HG03045 (cell line): ENCODE results near the gene CDT1.

Experiments used
- ATAC-seq: cut with Tn5 transposase; IDR thresholded peaks from one replicate; pipeline ENCODE4 v1.9.1; 2021; ENCODE audit warnings: mild to moderate bottlenecking, moderate library complexity; ENCODE audit not compliant: unreplicated experiment

CDT1 gene

DNA sequence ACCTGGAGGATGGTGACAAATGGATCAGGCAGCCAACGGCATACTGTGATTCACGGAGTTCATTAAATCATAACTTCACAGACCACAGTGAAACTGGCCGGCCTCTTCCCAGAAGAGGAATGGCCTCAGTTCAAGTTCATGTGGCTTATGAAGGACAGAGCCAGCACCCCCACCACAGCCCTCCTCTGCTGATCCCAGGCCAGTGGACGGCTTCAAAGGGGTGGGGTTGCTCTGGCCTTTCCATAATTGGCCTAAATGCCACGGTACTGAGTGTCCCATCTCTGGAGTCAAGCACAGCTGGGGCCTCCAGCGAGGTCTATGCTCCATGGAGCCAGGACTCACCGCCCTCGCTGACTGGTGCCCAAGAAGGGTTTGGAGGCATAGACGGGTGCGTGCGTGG, 31.8 kb downstream of the CDT1 start:
- ATAC-seq, result no peak

DNA sequence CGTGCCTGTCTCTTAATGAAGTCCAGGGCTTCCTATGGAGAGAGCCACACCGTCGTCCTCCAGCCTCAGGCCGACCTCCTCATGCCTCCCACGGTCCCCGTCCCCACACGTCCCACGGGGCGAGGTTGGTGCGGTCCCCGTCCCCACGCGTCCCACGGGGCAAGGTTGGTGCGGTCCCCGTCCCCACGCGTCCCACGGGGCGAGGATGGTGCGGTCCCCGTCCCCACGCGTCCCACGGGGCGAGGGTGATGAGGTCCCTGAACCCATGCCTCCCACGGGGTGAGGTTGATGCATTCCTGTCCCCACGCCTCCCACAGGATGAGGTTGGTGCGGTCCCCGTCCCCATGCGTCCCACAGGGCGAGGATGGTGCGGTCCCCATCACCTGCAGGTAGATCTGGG, 32.2 kb downstream of the CDT1 start:
- ATAC-seq, result no peak

DNA sequence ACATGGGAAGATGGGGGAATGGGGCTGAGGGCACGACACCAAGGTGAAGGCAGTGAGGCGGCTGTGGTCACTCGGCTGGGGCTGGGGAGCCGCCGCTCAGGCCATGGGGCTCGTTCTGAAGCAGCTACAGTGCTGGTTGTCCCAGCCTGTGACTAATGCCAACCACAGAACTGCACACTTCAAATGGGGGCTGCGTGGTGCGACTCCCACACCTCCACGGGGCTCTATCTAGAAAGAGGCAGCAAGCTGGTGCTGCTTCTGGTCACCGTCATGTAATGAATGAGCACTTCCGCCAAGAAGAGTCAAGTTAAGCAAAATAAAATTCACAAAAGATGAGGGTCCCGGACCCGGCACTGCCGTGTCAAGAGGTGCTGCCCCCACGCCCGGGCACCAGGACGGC, 33.2 kb downstream of the CDT1 start:
- no peak for ATAC-seq

DNA sequence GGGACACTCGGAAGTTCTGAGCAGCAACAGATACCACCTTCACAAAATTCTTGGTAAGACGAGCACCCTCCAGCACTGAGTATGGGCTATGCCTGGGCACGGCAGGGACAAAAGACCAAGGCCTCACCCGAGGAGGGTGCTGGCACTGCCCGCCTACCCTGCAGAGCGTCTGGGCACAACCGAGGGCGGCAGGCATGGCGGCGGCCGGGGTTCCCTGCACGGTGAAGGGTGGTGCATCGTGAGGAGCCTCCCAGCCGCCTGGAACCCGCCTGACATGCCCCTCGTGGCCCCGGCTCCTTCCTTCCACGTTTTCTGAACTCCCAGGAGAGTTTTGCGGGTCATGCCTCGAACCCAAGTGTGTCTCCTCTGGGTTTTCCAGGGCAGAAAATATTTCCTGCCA, 34.2 kb downstream of the CDT1 start:
- ATAC-seq, result no peak

DNA sequence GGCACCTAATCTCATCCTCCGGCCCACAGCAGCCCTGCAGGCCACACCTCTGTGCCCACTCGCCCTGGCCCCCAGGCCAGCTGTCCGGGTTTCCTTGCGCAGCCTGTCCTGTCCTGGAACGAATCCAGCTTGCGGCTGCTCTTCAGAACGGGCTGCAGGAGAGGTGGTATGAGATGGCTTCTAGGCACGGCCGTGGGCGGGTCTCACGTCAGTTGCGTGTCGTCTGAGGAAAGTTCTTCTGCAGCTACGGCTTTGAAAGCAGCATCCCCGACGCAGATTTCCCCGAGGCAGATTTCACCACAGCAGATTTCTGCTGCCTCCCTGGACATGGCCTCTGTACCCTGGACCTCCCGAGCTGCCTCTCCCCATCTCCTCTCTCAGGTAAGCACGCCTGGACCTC, 35.0 kb downstream of the CDT1 start:
- ATAC-seq, result no peak

DNA sequence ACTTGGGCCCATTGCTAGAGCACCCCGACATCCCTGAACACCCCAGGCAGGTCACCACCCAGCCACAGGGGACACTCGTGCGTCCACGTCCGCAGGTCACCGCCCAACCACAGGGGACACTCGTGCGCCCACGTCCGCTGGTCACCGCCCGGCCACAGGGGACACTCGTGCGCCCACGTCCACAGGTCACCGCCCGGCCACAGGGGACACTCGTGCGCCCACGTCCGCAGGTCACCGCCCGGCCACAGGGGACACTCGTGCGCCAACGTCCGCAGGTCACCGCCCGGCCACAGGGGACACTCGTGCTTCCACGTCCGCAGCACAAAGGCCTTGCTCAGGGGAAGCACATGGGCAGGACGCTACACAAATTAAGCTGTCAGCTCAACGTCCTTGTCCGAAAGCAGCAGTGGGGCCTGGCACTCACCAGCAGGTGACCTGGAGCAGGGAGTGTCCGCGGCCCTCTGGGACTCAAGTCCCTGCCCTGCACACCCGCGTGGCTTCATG, 35.5 kb downstream of the CDT1 start:
- ATAC-seq, result no peak

DNA sequence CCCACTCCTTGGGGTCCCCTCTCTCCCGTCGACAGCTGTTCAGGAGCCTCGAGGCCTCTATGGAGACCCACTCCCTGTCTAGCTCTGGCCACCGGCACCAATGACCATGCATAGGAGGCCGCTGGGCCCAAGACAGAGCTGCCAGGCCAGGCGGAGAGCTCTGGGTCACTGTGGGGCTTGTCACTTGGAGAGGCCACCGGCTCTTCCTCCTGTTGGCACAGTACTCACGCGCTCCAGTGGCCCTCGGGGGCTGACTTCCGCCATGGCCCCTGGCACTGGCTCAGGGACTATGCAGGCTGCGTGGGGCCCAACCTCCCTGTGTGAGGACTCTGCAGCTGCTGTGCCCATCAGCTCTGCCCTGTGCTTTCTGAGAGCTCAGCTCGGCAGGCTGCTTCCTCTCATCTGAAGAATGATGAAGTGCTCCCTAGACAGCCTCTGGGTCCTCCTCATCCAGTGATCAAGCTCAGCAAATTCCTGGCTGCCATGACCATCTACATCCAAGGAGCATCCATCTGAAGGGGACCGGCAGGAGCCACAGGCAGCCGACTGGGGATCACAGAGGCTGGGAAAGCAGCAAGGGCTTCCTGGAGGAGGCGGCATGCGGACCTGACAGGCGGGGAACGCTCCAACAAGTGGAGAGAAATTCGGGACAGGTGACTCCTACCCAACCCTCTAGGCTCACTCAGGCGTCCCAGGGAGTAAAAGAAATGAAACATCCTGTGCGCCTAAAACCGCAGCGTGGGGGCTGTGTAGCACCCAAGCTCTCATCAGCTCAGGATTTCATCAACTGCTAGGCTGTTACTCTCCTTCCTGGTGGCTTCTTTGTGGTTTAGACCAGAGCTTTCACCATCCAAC, 36.4 kb downstream of the CDT1 start:
- no peak for ATAC-seq

DNA sequence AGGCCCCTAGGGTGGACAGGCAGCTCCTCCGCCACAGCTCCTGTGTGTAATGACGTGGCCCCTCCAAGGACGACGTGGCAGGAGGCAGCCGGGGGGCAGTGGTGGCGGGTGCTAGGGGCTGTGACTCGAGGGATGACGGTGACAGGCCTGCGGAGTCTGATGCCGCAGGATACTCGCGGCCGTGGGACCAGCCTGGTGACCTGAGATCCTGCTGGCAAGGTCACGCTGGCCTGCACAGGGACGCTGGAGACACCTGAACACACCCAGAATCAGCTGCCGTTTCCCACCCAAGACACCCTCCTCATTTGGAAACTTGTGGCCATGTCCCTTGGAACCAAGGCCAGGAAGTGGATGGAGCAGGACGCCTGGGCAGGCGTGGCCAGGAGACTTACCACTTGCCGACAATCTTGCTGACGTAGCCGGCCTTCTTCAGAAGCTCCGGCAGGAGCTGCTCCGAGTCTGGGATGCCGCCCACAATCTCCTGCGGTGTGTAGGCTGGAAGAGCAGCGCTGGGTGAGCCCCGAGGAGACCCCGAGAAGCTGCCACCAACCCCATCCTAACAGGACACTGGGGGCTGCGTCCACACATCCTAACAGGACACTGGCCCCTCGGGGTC, 37.1 kb downstream of the CDT1 start:
- ATAC-seq, result no peak

DNA sequence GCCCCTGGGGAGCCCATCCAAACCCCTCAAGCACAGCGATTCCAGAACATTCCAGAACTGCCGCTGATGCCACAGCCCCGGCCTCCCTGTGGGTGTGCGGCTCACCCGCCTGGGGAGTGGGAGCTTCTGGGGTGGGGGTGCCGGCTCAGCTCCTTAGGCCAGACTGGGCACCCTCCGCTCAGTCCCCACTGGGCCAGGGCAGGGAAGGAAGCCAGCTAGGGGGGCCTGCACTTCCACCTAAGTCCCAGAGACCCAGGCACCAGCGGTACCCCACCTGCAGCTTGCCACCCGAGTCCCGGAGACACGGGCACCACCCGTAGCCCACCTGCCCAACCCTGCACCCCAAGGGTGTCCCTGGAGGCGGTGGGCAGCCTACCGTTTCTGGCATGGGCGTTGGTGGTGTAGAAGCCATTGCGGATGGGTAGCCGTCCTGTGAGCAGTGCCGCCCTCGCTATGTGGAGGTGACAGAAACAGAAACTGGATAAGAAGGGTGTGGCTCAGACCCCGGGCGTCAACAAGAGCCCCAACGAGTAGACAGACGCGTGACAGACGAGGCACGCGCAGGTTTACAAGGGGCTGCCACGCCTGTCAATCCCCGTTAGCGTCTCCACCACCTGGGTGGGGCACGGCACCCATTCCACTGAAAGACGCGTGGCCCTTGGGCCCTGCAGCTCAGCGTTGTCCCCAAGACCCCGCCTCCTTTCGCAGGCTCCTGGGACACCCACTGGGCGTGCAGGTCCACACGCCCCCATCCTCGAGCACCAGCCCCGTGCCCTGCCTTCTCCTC, 38.1 kb downstream of the CDT1 start:
- ATAC-seq, result no peak

DNA sequence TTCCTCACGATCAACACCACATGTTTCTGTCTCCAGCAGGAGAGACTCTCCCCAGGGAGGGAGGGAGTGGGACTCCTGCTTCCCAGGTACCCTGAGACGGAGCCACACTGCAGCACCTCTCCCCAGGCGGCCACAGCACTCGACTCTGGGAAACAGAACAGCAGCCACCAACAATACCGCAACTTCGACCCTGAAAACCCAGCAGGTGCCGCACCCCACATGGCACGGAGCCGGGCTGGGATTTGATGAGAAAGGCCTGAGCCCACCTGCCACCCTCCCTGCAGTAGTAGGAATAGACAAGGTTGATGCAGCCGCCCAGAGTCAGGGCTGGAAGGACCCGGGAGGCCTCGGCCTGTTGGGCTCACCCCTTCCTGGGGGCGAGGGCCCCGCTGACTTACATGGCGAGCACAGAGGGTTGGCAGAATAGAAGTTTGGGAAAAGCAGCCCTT, 38.7 kb downstream of the CDT1 start:
- ATAC-seq, result no peak

DNA sequence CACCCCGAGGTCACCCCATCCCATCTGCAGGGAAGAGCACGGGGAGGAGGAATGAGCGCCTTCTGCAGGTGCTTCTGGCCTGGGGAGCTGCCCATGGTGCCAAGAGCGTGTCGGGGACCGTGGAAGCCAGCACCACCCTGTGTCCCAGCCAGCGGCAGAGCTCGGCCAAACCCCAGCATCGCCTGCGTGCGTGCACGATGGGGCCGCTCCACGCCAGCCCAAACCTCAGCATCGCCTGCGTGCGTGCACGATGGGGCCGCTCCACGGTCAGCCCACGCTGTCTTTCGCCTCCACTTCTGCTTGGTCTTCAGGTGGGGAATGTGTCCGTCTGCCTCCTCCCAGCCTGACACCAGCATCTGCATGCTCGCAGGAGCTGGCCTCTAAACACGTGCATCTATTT, 39.2 kb downstream of the CDT1 start:
- ATAC-seq, result no peak

DNA sequence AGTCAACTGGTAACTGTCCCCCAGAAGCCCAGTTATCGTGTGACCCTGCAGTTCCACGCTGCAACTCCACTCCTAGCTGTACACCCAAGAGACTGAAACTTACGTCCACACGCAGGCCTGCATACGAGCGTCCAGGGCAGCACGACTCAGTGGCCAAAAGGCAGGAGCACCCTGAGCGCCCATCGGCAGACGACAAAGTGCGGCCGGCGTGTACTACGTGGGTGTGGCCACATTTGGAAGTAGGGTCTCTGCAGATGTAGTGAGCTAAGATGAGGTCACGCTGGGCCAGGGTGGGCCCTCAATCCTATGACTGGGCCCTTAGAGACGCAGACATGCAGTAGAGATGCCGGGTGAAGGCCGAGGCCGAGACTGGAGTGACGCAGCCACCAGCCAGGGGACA, 39.7 kb downstream of the CDT1 start:
- no peak for ATAC-seq

DNA sequence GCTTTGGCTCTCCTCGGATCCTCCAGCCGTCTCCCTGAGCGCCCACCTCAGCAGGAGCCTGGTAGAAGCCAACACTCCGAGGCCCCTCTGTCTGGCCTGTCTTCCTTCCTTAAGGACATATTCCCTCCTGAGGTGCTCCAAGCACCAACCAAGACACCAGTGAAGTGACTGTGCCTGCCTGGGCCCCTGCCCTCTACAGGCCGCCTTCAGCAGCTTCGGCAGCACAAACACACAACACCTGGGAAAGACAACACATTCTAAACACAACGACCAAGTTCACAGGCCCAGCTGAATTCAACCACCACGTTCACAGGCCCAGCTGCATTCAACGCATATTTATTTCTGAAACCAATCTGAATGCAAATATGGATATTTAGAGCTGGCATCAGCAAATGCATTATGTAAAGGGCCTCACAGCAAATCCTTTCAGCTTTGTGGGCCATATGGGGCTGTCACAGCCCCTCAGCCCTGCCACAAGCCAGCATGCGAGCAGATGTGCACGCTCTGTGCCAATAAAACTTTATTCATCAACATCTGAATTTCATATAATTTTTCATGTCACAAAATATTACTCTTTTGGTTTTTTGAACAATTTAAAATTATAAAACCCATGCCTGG, 40.9 kb downstream of the CDT1 start:
- no peak for ATAC-seq

DNA sequence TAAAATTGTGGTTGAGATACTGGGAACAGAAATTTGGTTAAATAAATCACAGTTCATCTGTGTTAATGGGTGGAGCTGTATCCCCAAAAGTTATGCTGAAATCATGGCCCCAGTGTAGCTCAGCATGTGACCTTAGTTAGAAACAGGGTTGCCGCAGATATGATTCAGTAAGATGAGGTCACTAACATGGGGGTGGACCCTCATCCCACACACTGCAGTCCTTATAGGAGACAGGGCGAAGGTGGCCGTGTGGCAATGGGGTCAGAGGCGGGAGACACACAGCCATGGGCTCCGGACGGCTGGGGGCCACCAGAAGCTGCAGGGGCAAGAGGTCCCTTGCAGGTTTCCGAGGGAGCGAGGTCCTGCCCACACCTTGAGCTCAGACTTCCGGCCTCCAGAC, 42.5 kb downstream of the CDT1 start:
- no peak for ATAC-seq

DNA sequence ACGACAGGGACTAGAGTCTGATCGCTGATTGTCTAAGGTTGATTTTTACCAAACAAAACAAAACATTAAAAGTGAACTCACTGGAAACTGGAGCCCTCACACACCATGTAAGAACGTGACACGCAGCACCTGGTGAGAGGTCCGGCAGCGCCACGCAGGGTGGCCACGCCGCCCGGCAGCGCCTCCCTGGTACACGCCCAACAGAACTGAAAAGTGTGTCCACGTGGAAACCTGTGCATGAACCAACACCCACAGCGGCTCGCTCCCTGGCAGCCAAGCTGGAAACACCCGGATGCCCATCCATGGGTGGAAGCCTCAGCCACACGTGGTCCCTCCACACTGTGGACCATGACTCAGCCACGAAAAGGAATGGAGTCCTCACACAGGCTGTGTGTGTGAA, 44.1 kb downstream of the CDT1 start:
- ATAC-seq, result no peak

DNA sequence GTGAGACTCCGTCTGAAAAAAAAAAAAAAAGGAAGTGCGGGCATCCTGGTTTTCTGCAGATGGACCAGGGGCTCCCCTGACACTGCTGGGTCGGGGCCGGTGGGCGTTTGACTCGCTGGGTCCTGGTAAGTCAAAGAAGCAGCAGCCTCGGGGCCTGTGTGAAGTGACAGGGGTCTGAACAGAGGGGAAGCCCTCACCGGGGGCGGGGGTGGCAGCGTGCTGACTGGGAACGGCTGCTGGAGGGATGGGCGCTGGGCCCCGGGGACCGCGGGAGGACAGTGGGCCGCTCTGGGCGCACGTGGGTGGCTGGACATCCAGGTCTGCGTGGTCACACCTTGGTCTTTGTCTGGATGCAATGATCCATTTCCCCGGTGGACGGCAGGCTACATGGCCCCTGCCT, 45.0 kb downstream of the CDT1 start:
- ATAC-seq, result no peak

DNA sequence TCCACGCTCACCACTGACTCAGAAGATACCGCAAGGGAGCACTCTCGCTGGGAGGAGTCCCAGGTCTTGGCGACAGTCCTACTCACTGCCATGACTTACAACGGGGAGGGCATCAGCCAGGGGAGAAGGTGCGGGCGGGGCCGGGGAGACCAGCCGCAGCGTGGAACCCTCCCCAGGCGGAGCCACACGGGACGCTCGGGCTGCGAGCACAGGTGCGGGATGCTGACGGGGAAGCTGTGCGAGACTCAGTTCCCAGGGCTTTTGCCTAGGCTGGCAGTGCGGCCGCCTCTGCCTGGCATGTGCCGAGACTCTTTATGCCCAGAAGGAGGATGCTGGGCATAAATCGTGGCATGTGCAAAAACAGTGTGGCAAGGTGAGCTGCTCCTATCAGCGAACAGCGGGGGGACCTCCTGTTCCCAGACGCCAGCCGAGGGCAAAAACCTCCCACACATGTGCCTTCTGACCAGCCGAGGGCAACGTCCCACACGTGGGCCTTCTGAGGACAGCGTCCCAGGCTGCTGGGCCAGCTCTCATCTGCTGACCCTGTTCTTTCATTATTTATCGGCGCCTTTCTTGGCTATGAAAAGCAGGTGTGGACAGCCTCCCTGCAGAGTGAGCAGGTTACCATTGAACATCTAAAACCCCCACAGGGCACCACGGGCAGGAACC, 47.1 kb downstream of the CDT1 start:
- no peak for ATAC-seq

DNA sequence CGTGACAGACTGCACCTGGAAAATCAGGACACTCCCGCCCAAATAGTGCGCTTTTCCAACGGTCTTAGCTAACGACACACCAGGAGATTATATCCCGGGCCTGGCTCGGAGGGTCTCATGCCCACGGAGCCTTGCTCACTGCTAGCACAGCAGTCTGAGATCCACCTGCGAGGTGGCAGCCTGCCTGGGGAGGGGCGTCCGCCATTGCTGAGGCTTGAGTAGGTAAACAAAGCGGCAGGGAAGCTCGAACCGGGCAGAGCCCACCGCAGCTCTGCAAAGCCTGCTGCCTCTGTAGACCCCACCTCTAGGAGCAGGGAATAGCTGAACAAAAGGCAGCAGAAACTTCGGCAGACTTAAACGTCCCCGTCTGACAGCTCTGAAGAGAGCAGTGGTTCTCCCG, 48.0 kb downstream of the CDT1 start:
- ATAC-seq, result no peak

DNA sequence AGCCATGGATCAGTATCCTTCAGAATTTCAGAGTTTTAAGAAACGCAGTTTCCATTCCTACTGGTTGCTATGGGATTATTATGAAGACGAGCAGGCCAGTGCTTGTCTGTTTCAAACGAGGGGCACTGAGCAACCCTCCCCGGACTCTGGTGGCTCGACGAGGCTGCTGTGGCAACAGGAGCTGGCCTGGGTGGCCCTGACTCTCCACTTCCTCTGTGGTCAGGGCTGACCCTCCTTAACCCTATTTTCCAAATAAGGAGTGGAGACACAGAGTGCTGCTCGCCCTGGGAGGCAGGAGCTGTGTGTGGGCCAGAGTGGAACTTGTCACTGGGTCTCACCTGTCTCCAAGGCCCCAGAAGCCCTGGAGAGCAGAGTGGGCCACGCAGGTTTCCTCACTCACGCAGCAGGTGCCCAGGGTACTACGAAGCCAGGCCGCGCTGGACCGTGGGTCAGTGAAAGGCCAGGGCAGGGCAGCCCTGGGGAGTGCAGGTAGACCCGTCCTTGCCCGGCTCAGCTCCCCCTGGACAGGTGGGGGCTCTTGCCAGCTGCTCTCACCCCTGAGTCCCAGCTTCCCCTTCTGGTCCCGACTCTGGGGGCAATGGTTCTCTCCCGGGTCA, 49.8 kb downstream of the CDT1 start:
- ATAC-seq, result no peak
